ENCODE data around the gene TYMP. TPM values are rescaled to one million over a fixed set of nuclear protein-coding genes. Genes with fewer than 3 reads are reported as not detected.

Gene TYMP
- total RNA-seq, 1 experiment from 2014 or later, result 0.58 TPM

- Histone ChIP-seq H3K27ac (ENCODE audit: low read depth, low read length, poor library complexity, severe bottlenecking) (no peak overlapping the region), H3K9me3 (ENCODE audit: low read depth, low read length, poor library complexity, severe bottlenecking) (no peaks in the 10 kb centered on the region), H3K27me3 (replicated peaks; ENCODE audit: insufficient read depth, low read depth, low read length, poor library complexity) (no peaks in the 10 kb centered on the region), H3K4me3 (ENCODE audit: low read depth, low read length, poor library complexity, severe bottlenecking) (no peak overlapping the region), H3K36me3 (ENCODE audit: insufficient read depth, low read length, poor library complexity, severe bottlenecking) (no peaks in the 10 kb centered on the region), H3K4me1 (ENCODE audit: insufficient read depth, low read length, poor library complexity, severe bottlenecking) (peaks cover 5% of the 10 kb centered on the region)
- ChIA-PET CTCF (interaction anchor here (1.1 to 2.1 kb wide), 3 partner anchors 29 to 256 kb away, joined by 3 to 14 read pairs (median 3); partner anchors contain the start of gene SCO2), POLR2A (ENCODE audit: low non-redundant PET) (no interaction called here)
- intact Hi-C loops (cut with micrococcal nuclease; ENCODE audit: unreplicated experiment), result loop anchor here (10.0 kb wide), 1 partner anchor 222 kb away; the partner anchor contains the start of gene MAPK11
- no TSS peak for BruUV-seq (replicated peaks)
- TF ChIP-seq CTCF (conservative IDR thresholded peaks at IDR 0.05; ENCODE audit: low read depth, low read length) (no peak), EZH2 (IDR thresholded peaks at IDR 0.05; ENCODE audit: borderline replicate concordance, low read depth, low read length, poor library complexity, severe bottlenecking) (no peak)
- DNase-seq (ENCODE audit: low spot score), result no peak
Observed at GRCh38 chr22:50497093-50497492, 32.7 kb downstream of the TYMP start.

GRCh38 chr22:50490531-50491308, 39.1 kb downstream of the TYMP start:
- H3K4me1 ChIP-seq (ENCODE audit: insufficient read depth, low read length, poor library complexity, severe bottlenecking), result peaks cover 2% of the 10 kb centered on the region
- no peaks in the 10 kb centered on the region for H3K27me3 ChIP-seq (replicated peaks; ENCODE audit: insufficient read depth, low read depth, low read length, poor library complexity)
- no peaks in the 10 kb centered on the region for H3K9me3 ChIP-seq (ENCODE audit: low read depth, low read length, poor library complexity, severe bottlenecking)
- peak; percentile 47 for DNase-seq (ENCODE audit: low spot score)
- H3K4me3 ChIP-seq (ENCODE audit: low read depth, low read length, poor library complexity, severe bottlenecking), result no peak overlapping the region
- no peaks in the 10 kb centered on the region for H3K36me3 ChIP-seq (ENCODE audit: insufficient read depth, low read length, poor library complexity, severe bottlenecking)
- H3K27ac ChIP-seq (ENCODE audit: low read depth, low read length, poor library complexity, severe bottlenecking), result no peak overlapping the region
- no TSS peak for BruUV-seq (replicated peaks)
- TF ChIP-seq CTCF (conservative IDR thresholded peaks at IDR 0.05; ENCODE audit: low read depth, low read length), result no peak
- no peak for TF ChIP-seq EZH2 (IDR thresholded peaks at IDR 0.05; ENCODE audit: borderline replicate concordance, low read depth, low read length, poor library complexity, severe bottlenecking)
- intact Hi-C loops (cut with micrococcal nuclease; ENCODE audit: unreplicated experiment), result loop anchor here (10.0 kb wide), 1 partner anchor 216 kb away; the partner anchor contains the start of gene MAPK11
- POLR2A ChIA-PET (ENCODE audit: low non-redundant PET), result no interaction called here
- CTCF ChIA-PET, result no interaction called here

- TF ChIP-seq EZH2 (IDR thresholded peaks at IDR 0.05; ENCODE audit: borderline replicate concordance, low read depth, low read length, poor library complexity, severe bottlenecking) (no peak), CTCF (conservative IDR thresholded peaks at IDR 0.05; ENCODE audit: low read depth, low read length) (no peak)
- Histone ChIP-seq H3K27me3 (replicated peaks; ENCODE audit: insufficient read depth, low read depth, low read length, poor library complexity) (no peaks in the 10 kb centered on the region), H3K4me1 (ENCODE audit: insufficient read depth, low read length, poor library complexity, severe bottlenecking) (peaks cover 7% of the 10 kb centered on the region), H3K4me3 (ENCODE audit: low read depth, low read length, poor library complexity, severe bottlenecking) (no peak overlapping the region), H3K36me3 (ENCODE audit: insufficient read depth, low read length, poor library complexity, severe bottlenecking) (no peaks in the 10 kb centered on the region), H3K9me3 (ENCODE audit: low read depth, low read length, poor library complexity, severe bottlenecking) (no peaks in the 10 kb centered on the region), H3K27ac (ENCODE audit: low read depth, low read length, poor library complexity, severe bottlenecking) (no peak overlapping the region)
- intact Hi-C loops (cut with micrococcal nuclease; ENCODE audit: unreplicated experiment), result loop anchor here (10.0 kb wide), 1 partner anchor 215 kb away; the partner anchor contains the start of gene MAPK11
- DNase-seq (ENCODE audit: low spot score), result no peak
- ChIA-PET CTCF (no interaction called here), POLR2A (ENCODE audit: low non-redundant PET) (no interaction called here)
- BruUV-seq (replicated peaks), result no TSS peak
Observed at GRCh38 chr22:50489363-50490243, 40.2 kb downstream of the TYMP start.
